Upper lobe of right lung (tissue), 1 donor: Measurements from ENCODE around the gene OR56B1. TPM values are rescaled to one million over a fixed set of nuclear protein-coding genes. Genes with fewer than 3 reads are reported as not detected.

Experiments
- ATAC-seq: fragments of 200-7000 bp; cut with Tn5 transposase; one replicate; pipeline ENCODE4 v1.9.1; 2020; ENCODE audit warnings: mild to moderate bottlenecking, moderate library complexity
- DNase-seq: peaks from one replicate; pipeline ENCODE4 v3.0.0-alpha.2; 2020
- H3K27ac ChIP-seq: fragments of 200-600 bp; one replicate; pipeline ENCODE4 v1.8.0; 2022
- H3K27me3 ChIP-seq: fragments of 200-600 bp; one replicate; pipeline ENCODE4 v1.8.0; 2022; ENCODE audit warnings: mild to moderate bottlenecking
- H3K36me3 ChIP-seq: fragments of 200-600 bp; one replicate; pipeline ENCODE4 v1.8.0; 2022
- H3K4me1 ChIP-seq: fragments of 200-600 bp; one replicate; pipeline ENCODE4 v1.8.0; 2022
- H3K4me3 ChIP-seq: fragments of 200-600 bp; one replicate; pipeline ENCODE4 v1.8.0; 2022; ENCODE audit warnings: mild to moderate bottlenecking
- H3K9me3 ChIP-seq: fragments of 200-600 bp; one replicate; pipeline ENCODE4 v1.8.0; 2022
- CTCF ChIP-seq: fragments of 200-600 bp; IDR thresholded peaks from one replicate; pipeline ENCODE4 v1.8.0; 2022; ENCODE audit warnings: antibody characterized with exemption
- intact Hi-C: fragments of 100-400 bp; cut with DNase I; formaldehyde crosslinking; loops from one replicate; pipeline ENCODE4 v1.11.0; 2022
- total RNA-seq: library from RNA; stranded (reverse); fragmentation: NEBNext Ultra II Directional; extraction: Animal tissue kit (Norgen Biotek cat#: 25700); gene quantifications from one replicate; pipeline ENCODE4 v1.2.1, GENCODE V29; 2021
- donor health status: DM: no; HTN: yes; CAD: no; lungs with severe emphysema.

The OR56B1 gene
- total RNA-seq, 1 donor from 2014 or later = 0.17 TPM

- no peaks in the 10 kb centered on the region for H3K4me1 ChIP-seq
- H3K36me3 ChIP-seq = no peaks in the 10 kb centered on the region
- ATAC-seq (no peak), DNase-seq (no peak)
- H3K9me3 ChIP-seq = no peaks in the 10 kb centered on the region
- intact Hi-C loops = no loop called here
- no peak overlapping the region for H3K27ac ChIP-seq
- TF ChIP-seq CTCF = no peak
- H3K4me3 ChIP-seq = no peak overlapping the region
- H3K27me3 ChIP-seq = no peaks in the 10 kb centered on the region
Measured at GRCh38 chr11:5737670-5738392, 1.6 kb downstream of the OR56B1 start.

GRCh38 chr11:5738431-5738830 is 2.2 kb downstream of the OR56B1 start:
- Histone ChIP-seq H3K27me3 (no peaks in the 10 kb centered on the region), H3K27ac (no peak overlapping the region), H3K4me3 (no peak overlapping the region), H3K36me3 (no peaks in the 10 kb centered on the region), H3K9me3 (no peaks in the 10 kb centered on the region), H3K4me1 (no peaks in the 10 kb centered on the region)
- DNase-seq (no peak), ATAC-seq (no peak)
- intact Hi-C loops = no loop called here
- no peak for TF ChIP-seq CTCF

- ATAC-seq = no peak
- Histone ChIP-seq H3K4me3 (no peak overlapping the region), H3K9me3 (no peaks in the 10 kb centered on the region), H3K27me3 (no peaks in the 10 kb centered on the region), H3K36me3 (no peaks in the 10 kb centered on the region), H3K4me1 (no peaks in the 10 kb centered on the region), H3K27ac (no peak overlapping the region)
- intact Hi-C loops = no loop called here
- TF ChIP-seq CTCF = no peak
- no peak for DNase-seq
Measured at GRCh38 chr11:5746614-5747013, 10.4 kb downstream of the OR56B1 start.

GRCh38 chr11:5749836-5750235 is 13.6 kb downstream of the OR56B1 start:
- no peak for TF ChIP-seq CTCF
- H3K27me3 ChIP-seq = no peaks in the 10 kb centered on the region
- no peaks in the 10 kb centered on the region for H3K4me1 ChIP-seq
- no peak overlapping the region for H3K4me3 ChIP-seq
- no peak for DNase-seq
- no peak for ATAC-seq
- intact Hi-C loops = no loop called here
- H3K27ac ChIP-seq = no peak overlapping the region
- no peaks in the 10 kb centered on the region for H3K36me3 ChIP-seq
- no peaks in the 10 kb centered on the region for H3K9me3 ChIP-seq

- no peak within 1 kb of the TSS for H3K4me3 ChIP-seq
Measured at GRCh38 chr11:5753943-5754342, 17.7 kb downstream of the OR56B1 start, which contains the start of gene OR52N4. Gene OR52N4 (plus strand): TSS chr11:5754243. CDS start chr11:5754741, 498 bp downstream.

More at GRCh38 chr11:5753943-5754342, 17.7 kb downstream of the OR56B1 start, which contains the start of gene OR52N4:
- TF ChIP-seq CTCF = no peak
- intact Hi-C loops = no loop called here
- no peaks in the 10 kb centered on the region for H3K9me3 ChIP-seq
- DNase-seq (no peak), ATAC-seq (no peak)
- no peak within 1 kb of the TSS for H3K27ac ChIP-seq
- no peaks in the 10 kb centered on the region for H3K4me1 ChIP-seq
- H3K36me3 ChIP-seq = no peaks in the 10 kb centered on the region
- no peaks in the 10 kb centered on the region for H3K27me3 ChIP-seq
